HG03066 (cell line): ENCODE measurements around the gene HSFX3.
A peak's percentile ranks its signal among the peaks of the same experiment; 100 is the strongest.
"Not testable (repeated sequence)": the region's sequence is repeated elsewhere in the genome, so short reads cannot be mapped to it uniquely, and the experiment has no call there.

Source experiments
- ATAC-seq: cut with Tn5 transposase; IDR thresholded peaks from one replicate; pipeline ENCODE4 v1.9.1; 2021; ENCODE audit warnings: low read depth; ENCODE audit not compliant: unreplicated experiment

Gene HSFX3

DNA sequence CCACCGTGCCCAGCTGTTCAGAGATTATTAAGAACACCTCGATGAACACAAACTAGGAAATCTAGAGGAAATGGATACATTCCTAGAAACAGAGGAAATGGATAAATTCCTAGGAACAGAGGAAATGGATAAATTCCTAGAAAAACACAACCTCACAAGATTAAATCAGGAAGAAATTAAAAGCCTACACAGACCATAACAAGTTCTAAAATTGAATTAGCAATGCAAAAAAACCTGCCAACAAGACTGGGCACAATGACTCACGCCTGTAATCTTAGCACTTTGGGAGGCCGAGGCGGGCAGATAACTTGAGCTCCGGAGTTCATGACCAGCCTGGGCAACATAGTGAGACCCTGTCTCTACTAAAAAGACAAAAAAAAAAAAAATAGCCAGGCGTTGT lies 31.5 kb downstream of the HSFX3 start:
- ATAC-seq, result no peak

DNA sequence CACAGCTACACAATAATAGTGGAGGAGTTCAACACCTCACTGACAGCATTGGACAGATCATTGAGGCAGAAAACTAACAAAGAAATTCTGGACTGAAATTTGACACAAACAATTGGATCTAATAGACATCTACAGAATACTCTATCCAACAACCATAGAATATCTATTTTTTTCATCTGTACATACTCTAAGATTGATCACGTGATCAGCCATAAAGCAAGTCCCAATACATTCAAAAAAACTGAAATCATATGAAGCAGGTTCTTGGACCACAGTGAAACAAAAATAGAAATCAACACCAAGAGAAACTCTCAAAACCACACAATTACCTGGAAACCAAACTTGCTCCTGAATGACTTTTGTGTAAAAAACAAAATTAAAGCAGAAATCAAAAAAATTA lies 32.4 kb downstream of the HSFX3 start:
- no peak for ATAC-seq

- no peak for ATAC-seq
Measured at GRCh38 chrX:149516604-149517003, 33.1 kb downstream of the HSFX3 start.

- no peak for ATAC-seq
Measured at GRCh38 chrX:149515954-149516602, 33.6 kb downstream of the HSFX3 start.

GRCh38 chrX:149513825-149514428 lies 35.8 kb downstream of the HSFX3 start:
- ATAC-seq, result no peak

DNA sequence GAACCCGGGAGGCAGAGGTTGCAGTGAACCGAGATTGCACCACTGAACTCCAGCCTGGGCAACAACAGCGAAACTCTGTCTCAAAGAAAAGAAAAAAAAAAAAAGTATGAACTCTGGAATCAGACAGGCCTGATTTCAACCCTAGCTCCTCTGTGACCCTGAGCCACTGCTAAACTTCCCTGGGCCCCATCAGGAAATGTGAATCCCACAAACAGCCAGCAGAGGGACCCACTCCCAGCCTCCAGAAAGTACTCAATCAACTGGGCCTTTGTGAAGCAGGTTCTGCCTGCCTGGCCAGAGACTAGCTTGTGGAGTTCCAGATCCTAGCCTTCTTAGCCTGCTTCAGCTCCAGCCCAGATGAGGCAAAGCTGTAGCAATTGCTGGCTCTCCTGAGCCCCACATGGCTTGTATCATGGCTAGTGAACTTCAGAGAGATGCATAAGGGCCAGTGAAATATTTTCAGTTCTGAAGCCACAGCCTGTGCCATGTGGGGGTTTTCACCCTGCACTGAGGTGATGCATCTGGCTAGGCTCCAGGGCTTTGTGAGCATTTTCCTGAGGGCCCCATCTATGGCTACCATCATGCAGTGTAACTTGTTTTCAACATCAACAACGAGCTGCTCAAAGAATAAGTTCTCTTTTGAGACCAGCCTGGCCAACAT lies 37.4 kb downstream of the HSFX3 start:
- peak; percentile 72 for ATAC-seq

DNA sequence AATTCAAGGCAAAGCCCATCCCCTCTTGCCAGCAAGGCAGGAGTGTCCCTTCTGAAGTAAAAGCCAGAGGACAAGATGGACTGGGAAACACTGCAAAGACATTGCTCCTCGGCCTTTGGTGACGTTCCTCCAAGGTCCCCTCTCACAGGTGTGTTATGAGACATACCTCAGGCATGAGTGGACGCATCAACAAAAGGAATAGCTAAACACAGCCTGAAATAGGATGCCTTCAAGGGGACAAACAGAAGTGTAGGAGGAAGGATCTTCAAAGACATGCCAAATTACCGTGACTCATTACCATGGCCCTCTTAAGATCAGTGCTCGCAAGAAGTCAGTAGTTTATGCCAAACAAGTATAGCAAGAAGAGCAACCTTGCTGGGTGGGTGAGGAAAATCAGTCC lies 38.6 kb downstream of the HSFX3 start:
- no peak for ATAC-seq

GRCh38 chrX:149510386-149510785 lies 39.3 kb downstream of the HSFX3 start:
- ATAC-seq, result peak; percentile 49

DNA sequence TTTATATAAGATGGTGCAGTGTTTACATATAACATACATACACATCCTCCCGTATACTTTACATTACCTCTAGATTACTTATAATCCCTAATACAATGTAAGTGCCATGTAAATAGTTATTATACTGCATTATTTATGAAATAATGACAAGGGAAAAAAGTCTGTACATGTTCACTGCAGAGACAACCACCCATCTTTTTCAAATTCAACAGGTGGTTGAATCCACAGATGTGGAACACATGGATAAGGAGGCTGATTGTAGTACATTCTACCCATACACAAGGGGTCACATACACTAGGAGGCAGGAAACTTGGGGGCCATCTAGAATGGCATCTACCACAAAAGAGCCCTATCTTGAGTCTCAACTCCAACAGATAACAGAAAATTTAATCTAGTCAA lies 41.3 kb downstream of the HSFX3 start:
- ATAC-seq, result no peak

GRCh38 chrX:149506349-149506748 lies 43.4 kb downstream of the HSFX3 start:
- ATAC-seq, result no peak

GRCh38 chrX:149505671-149506070 lies 44.1 kb downstream of the HSFX3 start:
- no peak for ATAC-seq

DNA sequence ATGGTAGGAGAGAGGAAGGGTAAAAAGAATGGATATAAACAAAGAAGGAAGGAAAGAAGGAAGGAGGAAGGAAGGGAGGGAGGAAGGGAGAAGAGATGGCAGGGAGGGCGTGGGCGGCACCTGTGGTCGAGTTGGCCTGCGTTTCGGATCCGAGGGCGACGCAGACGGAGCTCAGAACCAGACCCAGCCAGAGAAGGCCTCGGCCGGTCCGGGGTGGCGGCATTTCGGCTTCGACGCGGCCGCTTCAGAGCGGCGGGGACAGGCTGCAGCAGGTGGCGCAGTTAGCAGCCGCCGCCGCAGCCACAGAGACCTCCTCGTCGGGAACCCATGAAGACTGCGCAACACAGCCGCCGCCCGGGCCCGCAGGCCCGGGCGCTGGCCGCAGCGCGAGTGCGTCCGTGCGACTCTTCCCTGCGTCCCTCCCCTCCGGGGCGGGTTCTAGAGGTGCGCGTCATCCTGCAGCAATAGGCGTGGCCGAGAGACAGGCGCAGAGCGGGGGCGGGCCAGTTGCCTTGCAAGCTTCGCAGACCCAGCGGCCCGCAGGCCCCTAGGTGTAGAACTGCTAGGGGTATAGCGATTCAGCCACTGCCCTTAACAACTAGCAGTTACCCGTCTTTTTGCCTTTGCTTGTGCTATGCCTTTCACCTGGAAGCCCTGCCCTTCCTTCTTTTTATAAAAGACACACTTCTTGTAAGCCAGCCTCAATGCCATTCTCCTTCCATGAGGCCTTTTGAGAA lies 44.6 kb downstream of the HSFX3 start, which contains the start of gene IDS:
Gene IDS (minus strand): TSS at position 392 of the 737 bp plus-strand sequence. CDS start 169 bp downstream, at position 223.
- peak; percentile 57 for ATAC-seq

- ATAC-seq, result peak; percentile 55
Measured at GRCh38 chrX:149504226-149504914, 45.4 kb downstream of the HSFX3 start.

- peak; percentile 61 for ATAC-seq
Measured at GRCh38 chrX:149503446-149503845, 46.3 kb downstream of the HSFX3 start.

GRCh38 chrX:149502923-149503322 lies 46.8 kb downstream of the HSFX3 start:
- ATAC-seq, result not testable (repeated sequence)

- ATAC-seq, result no peak
Measured at GRCh38 chrX:149499766-149500165, 50.0 kb downstream of the HSFX3 start.

DNA sequence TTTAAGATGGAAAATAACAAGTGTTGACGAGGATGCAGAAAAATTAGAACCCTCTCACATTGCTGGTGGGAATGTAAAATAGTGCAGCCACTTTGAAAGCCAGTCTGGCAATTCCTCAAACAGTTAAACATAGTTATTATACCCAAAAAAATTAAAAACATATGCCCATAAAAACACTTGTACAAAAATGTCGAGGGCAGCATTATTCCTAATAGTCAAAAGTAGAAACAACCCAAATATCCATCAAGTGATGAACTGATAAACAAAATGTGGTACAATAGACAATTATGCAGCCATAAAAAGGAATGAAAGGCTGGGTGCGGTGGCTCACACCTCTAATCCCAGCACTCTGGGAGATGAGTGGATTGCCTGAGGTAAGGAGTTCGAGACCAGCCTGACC lies 51.0 kb downstream of the HSFX3 start:
- ATAC-seq, result no peak
